ENCODE results near the gene TEAD2.

The TEAD2 gene

DNA sequence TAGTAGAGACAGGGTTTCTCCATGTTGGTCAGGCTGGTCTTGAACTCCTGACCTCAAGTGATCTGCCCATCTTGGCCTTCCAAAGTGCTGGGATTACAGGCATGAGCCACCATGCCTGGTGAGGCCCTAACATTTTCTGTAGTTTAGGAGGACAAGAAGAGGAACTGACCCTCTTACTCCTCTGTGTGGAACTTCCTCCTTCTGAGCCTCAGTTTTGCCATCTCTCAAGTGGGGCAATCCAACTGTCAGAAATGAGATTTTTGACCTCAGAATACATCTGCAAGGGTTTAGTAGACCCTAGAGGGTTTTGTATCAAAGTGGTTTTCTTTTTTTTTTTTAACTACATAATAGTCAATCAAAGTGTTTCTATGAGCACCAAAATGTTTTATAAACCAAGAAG, 3.9 kb upstream of the TEAD2 start:
- no peak for TF ChIP-seq POLR2AphosphoS5 (IDR thresholded peaks at IDR 0.05; ENCODE audit: low read depth, low read length)
- peak; percentile 69 for TF ChIP-seq SPI1 (IDR thresholded peaks at IDR 0.05; ENCODE audit: low read depth, low read length)
- DNase-seq (ENCODE audit: insufficient read length, low spot score) (no peak), FAIRE-seq (no peak)

DNA sequence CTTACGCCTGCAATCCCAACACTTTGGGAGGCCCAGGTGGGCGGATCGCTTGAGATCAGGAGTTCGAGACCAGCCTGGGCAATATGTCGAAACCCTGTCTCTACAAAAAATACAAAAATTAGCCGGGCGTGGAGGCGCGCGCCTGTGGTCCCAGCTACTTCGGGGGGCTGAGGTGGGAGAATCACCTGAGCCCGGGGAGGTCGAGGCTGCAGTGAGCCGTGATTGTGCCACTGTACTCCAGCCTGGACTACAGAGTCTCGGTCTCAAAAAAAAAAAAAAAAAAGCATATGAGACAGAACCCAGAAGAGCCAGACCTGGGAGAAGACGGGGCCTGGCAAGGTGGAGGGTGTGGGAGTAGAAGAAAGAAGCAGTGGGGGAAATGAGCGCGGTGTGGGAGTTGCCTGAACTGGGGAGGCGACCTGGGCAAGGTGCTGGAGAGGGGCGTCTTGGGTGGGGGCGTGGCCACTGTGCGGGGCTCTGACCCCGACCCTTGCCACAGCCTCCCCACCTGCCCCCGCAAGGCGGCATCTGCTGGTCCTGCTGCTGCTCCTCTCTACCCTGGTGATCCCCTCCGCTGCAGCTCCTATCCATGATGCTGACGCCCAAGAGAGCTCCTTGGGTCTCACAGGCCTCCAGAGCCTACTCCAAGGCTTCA, 2.0 kb upstream of the TEAD2 start:
- no peak for DNase-seq (ENCODE audit: insufficient read length, low spot score)
- no peak for FAIRE-seq

DNA sequence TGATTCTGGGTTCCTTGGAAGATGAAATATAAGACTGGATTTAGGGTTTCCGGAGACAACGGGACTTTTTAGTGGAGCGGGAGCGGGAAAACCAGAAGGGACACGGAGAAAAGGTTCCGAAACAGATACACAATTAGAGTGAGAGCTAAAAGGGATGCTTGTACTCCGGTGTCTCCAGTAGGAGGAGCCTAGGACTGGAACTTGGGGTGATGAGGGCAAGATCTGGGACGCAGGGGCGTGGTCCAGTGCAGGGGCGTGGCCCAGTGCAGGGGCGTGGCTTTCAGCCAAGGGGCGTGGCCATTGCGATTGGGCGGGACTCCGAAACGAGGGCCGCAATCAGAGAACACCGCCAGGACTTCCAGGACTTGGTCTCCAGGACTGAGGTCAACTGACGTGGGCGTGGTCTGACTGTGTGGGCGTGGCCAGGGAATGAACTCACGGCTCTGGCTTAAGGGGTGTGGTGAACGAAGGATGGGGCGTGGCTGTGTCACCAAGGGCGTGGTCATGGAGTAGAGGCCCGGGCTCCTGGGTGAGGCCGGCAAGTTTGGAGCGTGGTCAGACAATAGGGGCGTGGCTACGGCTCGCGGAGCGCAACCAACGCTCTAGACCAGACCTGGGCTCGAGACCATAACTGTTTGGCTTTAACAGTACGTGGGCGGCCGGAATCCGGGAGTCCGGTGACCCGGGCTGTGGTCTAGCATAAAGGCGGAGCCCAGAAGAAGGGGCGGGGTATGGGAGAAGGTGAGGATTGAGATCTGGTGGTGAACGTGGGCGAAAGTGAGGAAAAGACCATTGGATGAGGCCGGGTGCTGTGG, 1.3 kb upstream of the TEAD2 start, which contains the start of gene DKKL1:
TSS of gene DKKL1 (plus strand) at position 610 of the 815 bp plus-strand sequence. CDS start at position 732, 122 bp downstream.
- no peak for TF ChIP-seq POU2F2 (IDR thresholded peaks at IDR 0.05; ENCODE audit: low read depth, low read length)
- no peak for TF ChIP-seq PAX5 (IDR thresholded peaks at IDR 0.05; ENCODE audit: insufficient read depth, low read length, severe bottlenecking)
- TF ChIP-seq POLR2AphosphoS5 (IDR thresholded peaks at IDR 0.05; ENCODE audit: low read depth, low read length), result no peak
- TF ChIP-seq TAF1 (IDR thresholded peaks at IDR 0.05; ENCODE audit: low read depth, low read length), result no peak
- no peak for TF ChIP-seq SPI1 (IDR thresholded peaks at IDR 0.05; ENCODE audit: low read depth, low read length)
- TF ChIP-seq POLR2A (IDR thresholded peaks at IDR 0.05; ENCODE audit: low read depth, low read length), result no peak
- FAIRE-seq (peak; percentile 84), DNase-seq (ENCODE audit: insufficient read length, low spot score) (peak; percentile 75)

More for the DNA sequence above, 2.0 kb upstream of the TEAD2 start:
- TF ChIP-seq PAX5 (IDR thresholded peaks at IDR 0.05; ENCODE audit: insufficient read depth, low read length, severe bottlenecking), result no peak
- TF ChIP-seq POU2F2 (IDR thresholded peaks at IDR 0.05; ENCODE audit: low read depth, low read length), result no peak
- TF ChIP-seq TAF1 (IDR thresholded peaks at IDR 0.05; ENCODE audit: low read depth, low read length), result no peak
- no peak for TF ChIP-seq POLR2A (IDR thresholded peaks at IDR 0.05; ENCODE audit: low read depth, low read length)

DNA sequence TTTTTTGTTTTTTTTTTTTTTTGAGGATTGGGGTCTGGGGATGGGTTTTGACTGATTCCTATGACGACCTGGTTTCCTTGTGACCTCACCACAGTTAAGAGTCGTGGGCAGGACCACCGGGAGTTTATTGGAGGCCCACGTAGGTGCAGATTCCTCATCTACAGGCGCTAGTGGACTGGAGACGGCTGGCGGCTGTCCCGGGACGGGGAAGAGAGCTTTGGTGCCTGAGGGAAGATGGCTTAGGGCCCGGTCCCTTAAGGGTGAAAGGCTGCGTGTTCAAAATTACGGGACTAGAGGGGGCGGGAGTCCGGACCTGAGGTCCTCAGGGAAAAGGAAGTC, 682 bp upstream of the TEAD2 start:
- FAIRE-seq (no peak), DNase-seq (ENCODE audit: insufficient read length, low spot score) (no peak)
- TF ChIP-seq POLR2A (IDR thresholded peaks at IDR 0.05; ENCODE audit: low read depth, low read length) (no peak), POLR2AphosphoS5 (IDR thresholded peaks at IDR 0.05; ENCODE audit: low read depth, low read length) (no peak), POU2F2 (IDR thresholded peaks at IDR 0.05; ENCODE audit: low read depth, low read length) (no peak), TAF1 (IDR thresholded peaks at IDR 0.05; ENCODE audit: low read depth, low read length) (no peak), PAX5 (IDR thresholded peaks at IDR 0.05; ENCODE audit: insufficient read depth, low read length, severe bottlenecking) (no peak), SPI1 (IDR thresholded peaks at IDR 0.05; ENCODE audit: low read depth, low read length) (no peak)

DNA sequence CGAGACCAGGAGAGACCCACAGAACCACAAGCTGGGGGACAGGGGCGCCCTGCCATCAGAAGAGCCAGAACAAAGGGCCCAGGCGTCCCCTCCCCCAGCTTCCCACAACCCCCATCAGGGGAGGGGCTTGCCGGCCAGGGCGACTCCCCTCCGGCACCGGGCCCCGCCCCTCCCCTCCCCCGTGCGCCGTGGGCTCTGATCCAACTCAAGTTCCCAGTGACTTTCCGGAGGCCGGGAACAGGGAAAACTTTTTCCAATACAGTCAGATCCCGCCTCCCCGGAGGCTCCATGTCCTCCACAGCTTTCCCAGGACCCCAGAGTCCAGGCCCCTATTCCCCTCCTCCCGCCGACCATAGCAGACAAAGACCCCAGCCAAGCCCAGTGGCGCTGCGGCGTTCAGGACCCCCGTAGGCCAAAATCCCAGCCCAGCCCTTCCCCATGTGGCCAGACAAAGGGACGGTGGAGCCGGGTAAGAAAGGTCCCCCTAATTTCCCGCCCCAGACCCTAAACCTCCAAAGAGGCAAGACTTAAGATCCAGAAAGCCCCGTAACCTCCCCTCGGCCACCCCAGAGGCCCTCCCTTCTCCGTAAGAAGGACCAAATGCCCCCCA, 673 bp downstream of the TEAD2 start:
- TF ChIP-seq SPI1 (IDR thresholded peaks at IDR 0.05; ENCODE audit: low read depth, low read length), result no peak
- no peak for TF ChIP-seq POLR2A (IDR thresholded peaks at IDR 0.05; ENCODE audit: low read depth, low read length)
- no peak for TF ChIP-seq TAF1 (IDR thresholded peaks at IDR 0.05; ENCODE audit: low read depth, low read length)
- TF ChIP-seq POU2F2 (IDR thresholded peaks at IDR 0.05; ENCODE audit: low read depth, low read length), result no peak
- TF ChIP-seq PAX5 (IDR thresholded peaks at IDR 0.05; ENCODE audit: insufficient read depth, low read length, severe bottlenecking), result no peak
- no peak for TF ChIP-seq POLR2AphosphoS5 (IDR thresholded peaks at IDR 0.05; ENCODE audit: low read depth, low read length)
- FAIRE-seq, result no peak
- DNase-seq (ENCODE audit: insufficient read length, low spot score), result no peak

DNA sequence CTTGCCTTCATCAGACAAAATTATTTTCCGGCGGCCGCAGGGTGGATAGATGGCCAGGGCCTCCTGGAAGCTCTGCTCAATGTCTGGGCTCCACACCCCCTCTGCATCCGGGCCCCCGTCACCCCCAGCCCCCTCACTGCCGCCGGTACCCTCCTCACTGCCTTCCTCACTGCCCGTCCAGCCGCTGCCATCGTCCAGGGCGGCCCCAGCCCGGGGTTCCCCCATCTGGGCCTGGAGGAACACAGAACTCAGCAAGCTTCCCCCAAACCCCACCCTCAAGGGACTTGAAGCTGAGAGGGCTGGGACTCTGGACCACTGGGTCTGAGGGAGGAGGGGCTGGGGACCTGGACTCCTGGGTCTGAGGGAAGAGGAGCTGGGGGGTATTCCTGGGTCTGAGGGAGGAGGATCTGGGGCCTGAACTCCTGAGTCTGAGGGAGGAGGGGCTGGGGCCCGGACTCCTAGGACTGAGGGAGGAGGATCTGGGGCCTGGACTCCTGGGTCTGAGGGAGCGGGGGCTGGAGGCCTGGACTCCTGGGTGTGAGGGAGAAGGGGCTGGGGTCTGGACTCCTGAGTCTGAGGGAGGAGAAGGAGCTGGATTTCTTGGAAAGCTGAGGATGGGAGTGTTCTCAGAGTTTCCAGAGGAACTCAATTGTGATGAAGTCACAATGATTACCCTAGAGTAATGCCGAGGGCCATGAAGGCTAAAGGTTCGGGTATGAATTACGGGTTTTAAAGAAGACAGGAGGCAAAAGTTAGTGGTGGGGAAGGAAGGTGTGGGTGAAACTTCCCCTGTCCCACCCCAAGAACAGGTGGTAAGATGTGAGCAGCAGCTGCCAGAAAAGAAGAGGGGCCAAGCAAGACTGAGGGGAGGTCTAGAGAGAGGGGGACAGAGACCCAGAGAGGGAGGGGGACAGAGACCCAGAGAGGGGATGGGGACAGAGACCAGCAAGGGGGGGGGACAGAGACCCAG, 2.1 kb downstream of the TEAD2 start:
- TF ChIP-seq POLR2A (IDR thresholded peaks at IDR 0.05; ENCODE audit: low read depth, low read length) (no peak), SPI1 (IDR thresholded peaks at IDR 0.05; ENCODE audit: low read depth, low read length) (no peak), PAX5 (IDR thresholded peaks at IDR 0.05; ENCODE audit: insufficient read depth, low read length, severe bottlenecking) (no peak), POLR2AphosphoS5 (IDR thresholded peaks at IDR 0.05; ENCODE audit: low read depth, low read length) (no peak), POU2F2 (IDR thresholded peaks at IDR 0.05; ENCODE audit: low read depth, low read length) (no peak), TAF1 (IDR thresholded peaks at IDR 0.05; ENCODE audit: low read depth, low read length) (no peak)
- FAIRE-seq, result no peak
- DNase-seq (ENCODE audit: insufficient read length, low spot score), result no peak

DNA sequence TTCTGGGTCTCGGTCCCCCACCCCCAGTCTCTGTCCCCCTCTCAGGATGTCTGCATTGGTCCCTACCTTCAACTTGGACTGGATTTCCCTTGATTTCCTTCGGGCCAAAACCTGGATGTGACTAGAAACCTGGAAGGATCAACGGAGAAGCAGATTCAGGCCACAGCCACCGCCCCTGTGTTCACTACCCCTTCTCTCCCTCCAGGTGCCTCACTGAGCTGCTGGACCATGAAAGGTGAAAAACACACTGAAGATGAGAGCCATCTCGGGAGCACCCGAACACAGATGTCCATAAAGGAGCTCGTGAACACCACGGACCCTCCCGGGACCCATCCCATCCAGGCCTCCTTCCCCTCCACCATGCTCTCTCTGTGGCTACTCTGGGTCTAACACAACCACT, 5.0 kb downstream of the TEAD2 start:
- TF ChIP-seq POU2F2 (IDR thresholded peaks at IDR 0.05; ENCODE audit: low read depth, low read length) (no peak), PAX5 (IDR thresholded peaks at IDR 0.05; ENCODE audit: insufficient read depth, low read length, severe bottlenecking) (no peak), POLR2A (IDR thresholded peaks at IDR 0.05; ENCODE audit: low read depth, low read length) (no peak), SPI1 (IDR thresholded peaks at IDR 0.05; ENCODE audit: low read depth, low read length) (no peak), TAF1 (IDR thresholded peaks at IDR 0.05; ENCODE audit: low read depth, low read length) (no peak), POLR2AphosphoS5 (IDR thresholded peaks at IDR 0.05; ENCODE audit: low read depth, low read length) (no peak)
- DNase-seq (ENCODE audit: insufficient read length, low spot score) (no peak), FAIRE-seq (peak; percentile 76)

DNA sequence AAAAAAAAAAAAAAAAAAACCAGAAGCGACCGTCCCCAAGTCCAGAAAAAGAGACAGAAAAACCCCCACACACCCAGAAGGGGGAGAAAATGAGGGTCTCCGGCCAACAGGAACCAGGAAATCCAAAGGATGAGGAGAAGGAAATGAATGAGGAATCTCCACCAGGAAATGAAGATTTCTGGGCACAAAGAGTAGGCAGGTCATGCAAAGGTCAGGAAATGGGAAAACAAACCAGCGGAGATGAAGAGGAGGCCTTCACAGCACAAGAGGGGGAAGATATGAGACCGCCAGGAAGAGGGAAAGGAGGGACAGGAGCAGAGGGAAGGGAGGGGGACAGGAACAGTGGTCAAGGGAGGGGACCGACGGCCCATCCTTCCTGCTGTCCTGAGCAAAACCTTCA, 5.8 kb downstream of the TEAD2 start:
- no peak for DNase-seq (ENCODE audit: insufficient read length, low spot score)

DNA sequence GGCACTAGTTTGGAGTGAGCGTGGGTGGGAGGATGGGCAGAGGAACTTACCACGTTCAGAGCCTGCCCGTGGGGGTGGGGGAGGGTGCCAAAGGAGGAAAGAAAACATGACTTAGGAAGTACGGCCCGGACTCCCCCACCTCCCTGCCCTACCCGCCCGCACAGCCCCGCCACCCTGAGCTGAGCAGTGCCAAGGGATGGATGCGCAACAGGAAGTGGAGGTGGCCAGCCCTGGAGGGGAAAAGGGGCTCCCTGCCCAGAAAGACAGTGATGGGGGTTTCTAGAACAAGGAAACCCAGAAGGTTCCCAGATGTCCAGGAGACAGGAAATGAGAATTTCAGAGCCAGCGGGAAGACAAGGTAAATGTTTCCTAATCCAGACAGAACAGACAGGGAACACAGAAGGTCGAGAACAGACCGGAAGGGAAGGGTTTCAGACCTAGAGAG, 6.3 kb downstream of the TEAD2 start:
- TF ChIP-seq POU2F2 (IDR thresholded peaks at IDR 0.05; ENCODE audit: low read depth, low read length) (no peak), POLR2A (IDR thresholded peaks at IDR 0.05; ENCODE audit: low read depth, low read length) (no peak), POLR2AphosphoS5 (IDR thresholded peaks at IDR 0.05; ENCODE audit: low read depth, low read length) (no peak), PAX5 (IDR thresholded peaks at IDR 0.05; ENCODE audit: insufficient read depth, low read length, severe bottlenecking) (no peak), SPI1 (IDR thresholded peaks at IDR 0.05; ENCODE audit: low read depth, low read length) (no peak), TAF1 (IDR thresholded peaks at IDR 0.05; ENCODE audit: low read depth, low read length) (no peak)
- no peak for FAIRE-seq
- no peak for DNase-seq (ENCODE audit: insufficient read length, low spot score)

More for the DNA sequence above, 5.8 kb downstream of the TEAD2 start:
- FAIRE-seq, result no peak
- TF ChIP-seq SPI1 (IDR thresholded peaks at IDR 0.05; ENCODE audit: low read depth, low read length) (no peak), TAF1 (IDR thresholded peaks at IDR 0.05; ENCODE audit: low read depth, low read length) (no peak), POLR2A (IDR thresholded peaks at IDR 0.05; ENCODE audit: low read depth, low read length) (no peak)

Measured in GM12891 (cell line).